Stomach (tissue), 4 donors: ENCODE results near the gene PDSS2.

Source experiments
- EP300 ChIP-seq: sonication (generic); formaldehyde crosslinking; IDR thresholded peaks from one replicate; pipeline ENCODE4 v1.6.1; 2017; ENCODE audit warnings: antibody characterized with exemption
- POLR2A ChIP-seq, 4 donors: fragments of 450-650 bp; IDR thresholded peaks; one replicate each; pipeline ENCODE4 v1.6.1; 2016; ENCODE audit warnings: antibody characterized with exemption in 4 of 4, control low read depth in 2 of 4, mild to moderate bottlenecking in 1 of 4, moderate library complexity in 1 of 4
- POLR2AphosphoS5 ChIP-seq, 3 donors: sonication (generic); formaldehyde crosslinking; IDR thresholded peaks; one replicate each; pipeline ENCODE4 v1.6.1; 2016; ENCODE audit warnings: antibody characterized with exemption in 3 of 3
- TF ChIP-seq, protein P1 (sequence below), 7 experiments: fragments of 450-650 bp in 4 of 7; fragments of 200-600 bp in 3 of 7; sonication (generic) in 3 of 7; IDR thresholded peaks; one replicate each; pipeline ENCODE4 v1.5.1; 2016 to 2019; ENCODE audit warnings: antibody characterized with exemption in 7 of 7, control low read depth in 2 of 7, mild to moderate bottlenecking in 1 of 7

DNA sequence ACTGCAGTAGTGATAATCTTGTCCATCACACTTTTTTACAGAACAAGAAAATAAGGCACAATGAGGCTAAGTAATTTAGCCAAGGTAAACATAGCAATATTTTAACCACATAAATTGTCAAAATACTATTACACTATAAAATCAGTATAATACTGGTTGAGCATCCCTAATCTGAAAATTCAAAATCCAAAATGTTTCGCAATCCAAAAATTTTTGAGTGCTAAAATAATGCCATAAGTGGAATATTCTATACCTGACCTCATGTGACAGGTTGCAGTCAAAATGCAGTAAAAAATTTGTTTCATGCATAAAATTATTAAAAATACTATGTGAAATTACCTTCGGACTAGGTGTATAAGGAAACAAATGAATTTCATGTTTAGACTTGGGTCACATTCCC, 101.5 kb downstream of the PDSS2 start:
- TF ChIP-seq POLR2AphosphoS5 (IDR thresholded peaks at IDR 0.05) (no peak), POLR2A (IDR thresholded peaks at IDR 0.05) (no peak), EP300 (no peak)
- TF ChIP-seq, protein P1, sequence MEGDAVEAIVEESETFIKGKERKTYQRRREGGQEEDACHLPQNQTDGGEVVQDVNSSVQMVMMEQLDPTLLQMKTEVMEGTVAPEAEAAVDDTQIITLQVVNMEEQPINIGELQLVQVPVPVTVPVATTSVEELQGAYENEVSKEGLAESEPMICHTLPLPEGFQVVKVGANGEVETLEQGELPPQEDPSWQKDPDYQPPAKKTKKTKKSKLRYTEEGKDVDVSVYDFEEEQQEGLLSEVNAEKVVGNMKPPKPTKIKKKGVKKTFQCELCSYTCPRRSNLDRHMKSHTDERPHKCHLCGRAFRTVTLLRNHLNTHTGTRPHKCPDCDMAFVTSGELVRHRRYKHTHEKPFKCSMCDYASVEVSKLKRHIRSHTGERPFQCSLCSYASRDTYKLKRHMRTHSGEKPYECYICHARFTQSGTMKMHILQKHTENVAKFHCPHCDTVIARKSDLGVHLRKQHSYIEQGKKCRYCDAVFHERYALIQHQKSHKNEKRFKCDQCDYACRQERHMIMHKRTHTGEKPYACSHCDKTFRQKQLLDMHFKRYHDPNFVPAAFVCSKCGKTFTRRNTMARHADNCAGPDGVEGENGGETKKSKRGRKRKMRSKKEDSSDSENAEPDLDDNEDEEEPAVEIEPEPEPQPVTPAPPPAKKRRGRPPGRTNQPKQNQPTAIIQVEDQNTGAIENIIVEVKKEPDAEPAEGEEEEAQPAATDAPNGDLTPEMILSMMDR (IDR thresholded peaks at IDR 0.05), result no peak
